HepG2 (cell line): ENCODE results near the gene TMEM271. TPM values are rescaled to one million over a fixed set of nuclear protein-coding genes. Genes with fewer than 3 reads are reported as not detected.

Source experiments
- ATAC-seq: fragments of 200-7000 bp; cut with Tn5 transposase; 3 replicates; pipeline ENCODE4 v1.9.1; 2020; ENCODE audit warnings: mild to moderate bottlenecking, moderate library complexity
- BruUV-seq: library from RNA; stranded (reverse); fragments of 400-500 nt; replicated peaks from 2 replicates; lab custom pipeline; 2021; lab: Mats Ljungman, UMichigan
- CTCF ChIA-PET: fragments of 300-600 bp; formaldehyde crosslinking; extraction: SDS; loops from one replicate; lab custom pipeline; 2021; ENCODE audit warnings: low total read pairs, inconsistent platforms, low intra/inter-chr PET ratio; lab: Yijun Ruan, JAX
- POLR2A ChIA-PET: fragments of 350-600 bp; sonication (Branson Sonifier 250); formaldehyde crosslinking; loops from one replicate; lab custom pipeline; 2020; ENCODE audit warnings: antibody characterized with exemption, inconsistent platforms; lab: Yijun Ruan, JAX
- DNase-seq: peaks from one replicate; pipeline ENCODE4 v3.0.0-alpha.2; 2015; ENCODE audit warnings: low spot score
- FAIRE-seq: peaks from 3 replicates; lab custom pipeline; 2011; peaks lifted over from hg19 to GRCh38; lab: Jason Lieb, UNC
- H2AFZ ChIP-seq: one replicate; pipeline ENCODE4 v1.6.1; 2011; ENCODE audit warnings: low read length, inconsistent platforms
- H3K27ac ChIP-seq: fragments of 300-600 bp; 3 replicates; pipeline ENCODE4 v1.8.0; 2011; ENCODE audit warnings: mixed run types, mild to moderate bottlenecking, mixed read lengths, low read length, inconsistent platforms; ENCODE audit not compliant: insufficient read depth; ENCODE audit errors: extremely low read length
- H3K27me3 ChIP-seq, 2 experiments: fragments of 200-600 bp in 1 of 2; 2 replicates in 1 of 2; 3 replicates in 1 of 2; pipeline versions ENCODE4 v1.6.0 to v1.8.0; 2011; ENCODE audit warnings: low read length in 2 of 2, mild to moderate bottlenecking in 2 of 2, moderate library complexity in 2 of 2, inconsistent platforms in 1 of 2; ENCODE audit not compliant: insufficient read depth in 2 of 2, control insufficient read depth in 1 of 2
- H3K36me3 ChIP-seq, 2 experiments: fragments of 200-600 bp in 1 of 2; replicated peaks in 1 of 2; 2 replicates in 1 of 2; 3 replicates in 1 of 2; pipeline versions ENCODE4 v1.5.1 to v1.8.0; 2011; ENCODE audit warnings: low read length in 2 of 2, inconsistent platforms in 1 of 2; ENCODE audit not compliant: insufficient read depth in 2 of 2, control insufficient read depth in 1 of 2
- H3K4me1 ChIP-seq: 2 replicates; pipeline ENCODE4 v1.5.1; 2012; ENCODE audit warnings: low read length, inconsistent platforms; ENCODE audit not compliant: insufficient read depth
- H3K4me2 ChIP-seq: 2 replicates; pipeline ENCODE4 v1.6.0; 2011; ENCODE audit warnings: low read depth, low read length, inconsistent platforms
- H3K4me3 ChIP-seq, 3 experiments: fragments of 200-600 bp in 1 of 3; sonication (generic), shearing (Covaris generic) in 1 of 3; replicated peaks in 1 of 3; 2 replicates each; pipeline ENCODE4 v1.5.1; 2011 to 2016; ENCODE audit warnings: low read length in 3 of 3, inconsistent platforms in 2 of 3, low read depth in 2 of 3, mild to moderate bottlenecking in 2 of 3, control low read depth in 1 of 3, mixed read lengths in 1 of 3; ENCODE audit not compliant: insufficient read depth in 1 of 3
- H3K79me2 ChIP-seq: one replicate; pipeline ENCODE4 v1.6.1; 2011; ENCODE audit warnings: low read length, inconsistent platforms; ENCODE audit not compliant: insufficient read depth
- H3K9ac ChIP-seq: 2 replicates; pipeline ENCODE4 v1.6.0; 2011; ENCODE audit warnings: mild to moderate bottlenecking, low read depth, low read length, inconsistent platforms; ENCODE audit not compliant: insufficient read depth
- H3K9me3 ChIP-seq: 2 replicates; pipeline ENCODE4 v1.5.1; 2012; ENCODE audit warnings: mild to moderate bottlenecking, low read length
- H4K20me1 ChIP-seq: 2 replicates; pipeline ENCODE4 v1.6.0; 2011; ENCODE audit warnings: inconsistent platforms, mild to moderate bottlenecking, low read length, moderate library complexity; ENCODE audit not compliant: insufficient read depth
- HDAC2 ChIP-seq: sonication (generic); formaldehyde crosslinking; IDR thresholded peaks from 2 replicates; pipeline ENCODE4 v1.4.0; 2020; ENCODE audit warnings: missing genetic modification reagents
- HINFP ChIP-seq: sonication (generic); formaldehyde crosslinking; IDR thresholded peaks from 2 replicates; pipeline ENCODE4 v1.4.0; 2020; ENCODE audit warnings: low read depth, mild to moderate bottlenecking, missing genetic modification reagents
- HOXA7 ChIP-seq: sonication (generic); formaldehyde crosslinking; IDR thresholded peaks from 2 replicates; pipeline ENCODE4 v1.8.1; 2022; ENCODE audit warnings: mild to moderate bottlenecking, missing genetic modification reagents, moderate library complexity
- MAX ChIP-seq: IDR thresholded peaks from 2 replicates; pipeline ENCODE4 v1.6.1; 2012; ENCODE audit warnings: inconsistent platforms
- MIER3 ChIP-seq: IDR thresholded peaks from 2 replicates; pipeline ENCODE4 v1.6.1; 2016; ENCODE audit warnings: missing compliant biosample characterization, borderline replicate concordance
- PBX2 ChIP-seq: IDR thresholded peaks from 2 replicates; pipeline ENCODE4 v1.6.1; 2016; ENCODE audit warnings: control low read depth
- RFX1 ChIP-seq: fragments of 450-650 bp; IDR thresholded peaks from 2 replicates; pipeline ENCODE4 v1.6.1; 2017
- TIGD3 ChIP-seq: sonication (generic); formaldehyde crosslinking; IDR thresholded peaks from 2 replicates; pipeline ENCODE4 v1.5.1; 2020; ENCODE audit warnings: mild to moderate bottlenecking, missing genetic modification reagents, borderline replicate concordance
- UBTF ChIP-seq: sonication (generic); formaldehyde crosslinking; IDR thresholded peaks from 2 replicates; pipeline ENCODE4 v1.4.0; 2020; ENCODE audit warnings: mild to moderate bottlenecking, missing genetic modification reagents
- ZC3H13 ChIP-seq: sonication (generic); formaldehyde crosslinking; IDR thresholded peaks from 2 replicates; pipeline ENCODE4 v1.8.1; 2023; ENCODE audit warnings: mild to moderate bottlenecking, missing genetic modification reagents, moderate library complexity
- ZFX ChIP-seq: sonication (generic); formaldehyde crosslinking; IDR thresholded peaks from 2 replicates; pipeline ENCODE4 v1.4.0; 2020; ENCODE audit warnings: mild to moderate bottlenecking, low read depth, missing genetic modification reagents, moderate library complexity
- ZNF20 ChIP-seq: sonication (generic); formaldehyde crosslinking; IDR thresholded peaks from 2 replicates; pipeline ENCODE4 v1.4.0; 2020; ENCODE audit warnings: mild to moderate bottlenecking, moderate library complexity, missing genetic modification reagents
- ZNF205 ChIP-seq: IDR thresholded peaks from 2 replicates; pipeline ENCODE4 v1.6.1; 2018; ENCODE audit warnings: missing biosample characterization, missing genetic modification reagents
- ZNF251 ChIP-seq: sonication (generic); formaldehyde crosslinking; IDR thresholded peaks from 2 replicates; pipeline ENCODE4 v1.9.0; 2021; ENCODE audit warnings: mild to moderate bottlenecking, missing genetic modification reagents
- ZNF34 ChIP-seq: sonication (generic); formaldehyde crosslinking; IDR thresholded peaks from 2 replicates; pipeline ENCODE4 v1.4.0; 2020; ENCODE audit warnings: mild to moderate bottlenecking, missing genetic modification reagents, borderline replicate concordance
- ZNF350 ChIP-seq: sonication (generic); formaldehyde crosslinking; IDR thresholded peaks from 2 replicates; pipeline ENCODE4 v1.4.0; 2020; ENCODE audit warnings: mild to moderate bottlenecking, low read depth, missing genetic modification reagents, borderline replicate concordance
- ZNF547 ChIP-seq: sonication (generic); formaldehyde crosslinking; IDR thresholded peaks from 2 replicates; pipeline ENCODE4 v1.5.1; 2020; ENCODE audit warnings: mild to moderate bottlenecking, missing genetic modification reagents
- ZSCAN21 ChIP-seq: sonication (generic); formaldehyde crosslinking; IDR thresholded peaks from 2 replicates; pipeline ENCODE4 v1.8.0; 2022; ENCODE audit warnings: mild to moderate bottlenecking, missing genetic modification reagents, moderate library complexity, borderline replicate concordance
- WGBS: methylation state at CpG from one replicate; pipeline ENCODE4 v1.1.6; 2017; ENCODE audit warnings: low lambda C conversion rate; 5-methylcytosine and 5-hydroxymethylcytosine counted together
- in situ Hi-C: cut with HindIII; loops from 2 replicates; pipeline ENCODE4 v1.10.0; 2017; ENCODE audit warnings: low pct_unique_long_range_greater_than_20kb; ENCODE audit not compliant: extremely low pct_ligation_motif_present
- intact Hi-C: fragments of 100-400 bp; cut with micrococcal nuclease; formaldehyde crosslinking; loops from one replicate; pipeline ENCODE4 v1.10.0; 2022; ENCODE audit not compliant: unreplicated experiment
- polyA plus RNA-seq, 8 experiments: library from polyadenylated mRNA; depleted of rRNA in 3 of 8; stranded (reverse) in 7 of 8; unstranded in 1 of 8; fragments of >200 nt; fragmentation: Illumina TruSeq in 4 of 8; extraction: Trizol in 4 of 8; gene quantifications; 2 replicates each; pipeline versions ENCODE4 v1.2.1 to v1.2.3, GENCODE V29; 2011 to 2016; ENCODE audit warnings: low read depth in 4 of 8, missing spikeins in 1 of 8, mixed read lengths in 1 of 8; ENCODE audit not compliant: insufficient read depth in 1 of 8
- total RNA-seq, 5 experiments: library from RNA; depleted of rRNA; stranded (reverse); fragments of >200 nt; fragmentation: Illumina TruSeq; extraction: Trizol; gene quantifications; 2 replicates each; pipeline ENCODE4 v1.2.3, GENCODE V29; 2016; ENCODE audit warnings: low read depth in 1 of 5

The TMEM271 gene
- total and polyA plus RNA-seq, 2 of the 13 experiments (the other 11 are each of a cell fraction or from before 2014, with no cell fraction given): not detected

- TF ChIP-seq ZNF350 (CRISPR knock-in tag): no peak
- no peak for TF ChIP-seq ZNF547 (CRISPR knock-in tag)
- TF ChIP-seq ZNF205 (CRISPR knock-in tag): no peak
- TF ChIP-seq ZNF20 (CRISPR knock-in tag): no peak
- no peak for TF ChIP-seq ZFX (CRISPR knock-in tag)
- TF ChIP-seq HOXA7 (CRISPR knock-in tag): no peak
- no peak for TF ChIP-seq HINFP (CRISPR knock-in tag)
Observed at GRCh38 chr4:600850-601515, 24.9 kb upstream of the TMEM271 start (continued).

GRCh38 chr4:600166-600565 is 24.1 kb upstream of the TMEM271 start:
- no peaks in the 10 kb centered on the region for H3K9me3 ChIP-seq
- peaks cover 3 to 46% of the 10 kb centered on the region in 2 experiments; a peak in 3 of 5 replicates for H3K27me3 ChIP-seq
- ChIA-PET CTCF (no interaction called here), POLR2A (no interaction called here)
- FAIRE-seq (no peak), DNase-seq (no peak), ATAC-seq (no peak)
- no peak overlapping the region for H3K4me3 ChIP-seq
- 0% methylated on average over 1 of the region's 6 CpGs for WGBS
- no peak overlapping the region for H3K4me2 ChIP-seq
- no peaks in the 10 kb centered on the region for H3K4me1 ChIP-seq
- BruUV-seq: no TSS peak
- no peaks in the 10 kb centered on the region for H3K79me2 ChIP-seq
- H2AFZ ChIP-seq: no peak overlapping the region
- H4K20me1 ChIP-seq: no peaks in the 10 kb centered on the region
- in situ Hi-C loops: no loop called here
- intact Hi-C loops: loop anchor here (10.0 kb wide), 1 partner anchor 105 kb away; the partner anchor contains the start of genes PIGG and ZNF721
- no peaks in the 10 kb centered on the region for H3K36me3 ChIP-seq
- H3K27ac ChIP-seq: no peak overlapping the region
- no peak overlapping the region for H3K9ac ChIP-seq
- TF ChIP-seq MAX (no peak), ZSCAN21 (CRISPR knock-in tag) (no peak), TIGD3 (CRISPR knock-in tag) (no peak), ZC3H13 (CRISPR knock-in tag) (no peak), HDAC2 (CRISPR knock-in tag) (no peak), ZNF251 (CRISPR knock-in tag) (no peak), UBTF (CRISPR knock-in tag) (no peak), PBX2 (CRISPR knock-in tag) (no peak), ZNF34 (CRISPR knock-in tag) (no peak), MIER3 (CRISPR knock-in tag) (no peak), RFX1 (no peak)
